K562 (cell line): ENCODE data around the gene ADGRE3. TPM values are rescaled to one million over a fixed set of nuclear protein-coding genes. Genes with fewer than 3 reads are reported as not detected.

Source experiments
- ATAC-seq: fragments of 200-7000 bp; cut with Tn5 transposase; 3 replicates; pipeline ENCODE4 v1.9.1; 2020; ENCODE audit warnings: moderate library complexity
- BruUV-seq: library from RNA; stranded (reverse); fragments of 400-500 nt; replicated peaks from 2 replicates; lab custom pipeline; 2021; lab: Mats Ljungman, UMichigan
- CTCF ChIA-PET: fragments of 300-600 bp; formaldehyde crosslinking; extraction: SDS; loops from one replicate; lab custom pipeline; 2021; ENCODE audit warnings: low intra/inter-chr PET ratio; lab: Yijun Ruan, JAX
- POLR2A ChIA-PET: fragments of 300-600, 350-650 bp; sonication (Branson Sonifier 250); formaldehyde crosslinking; extraction: SDS; loops from one replicate; lab custom pipeline; 2021; ENCODE audit warnings: antibody characterized with exemption, inconsistent platforms; lab: Yijun Ruan, JAX
- DNase-seq, 4 experiments: peaks; one replicate each; pipeline versions ENCODE4 v3.0.0 to v3.0.0-alpha.2; 2011 to 2018; ENCODE audit warnings: low spot score in 3 of 4, mixed read lengths in 3 of 4; ENCODE audit errors: extremely low read depth in 1 of 4
- FAIRE-seq: peaks from 2 replicates; lab custom pipeline; 2011; peaks lifted over from hg19 to GRCh38; lab: Jason Lieb, UNC
- H2AFZ ChIP-seq: 2 replicates; pipeline ENCODE4 v1.6.0; 2011; ENCODE audit warnings: low read depth, low read length, control low read depth, inconsistent platforms
- H3K27ac ChIP-seq: fragments of 200-600 bp; 3 replicates; pipeline ENCODE4 v1.8.0; 2011; ENCODE audit warnings: low read depth, mild to moderate bottlenecking, control low read depth, inconsistent platforms, low read length, moderate library complexity, mixed read lengths; ENCODE audit errors: extremely low read depth
- H3K27me3 ChIP-seq, 2 experiments: fragments of 300-600 bp in 1 of 2; 2 replicates in 1 of 2; 3 replicates in 1 of 2; pipeline versions ENCODE4 v1.6.0 to v1.8.0; 2011; ENCODE audit warnings: inconsistent platforms in 2 of 2, low read length in 2 of 2, mild to moderate bottlenecking in 1 of 2, mixed read lengths in 1 of 2, moderate library complexity in 1 of 2; ENCODE audit not compliant: control insufficient read depth in 2 of 2, insufficient read depth in 2 of 2
- H3K36me3 ChIP-seq: fragments of 300-600 bp; 3 replicates; pipeline ENCODE4 v1.8.0; 2011; ENCODE audit warnings: mild to moderate bottlenecking, low read length, inconsistent platforms; ENCODE audit not compliant: control insufficient read depth, insufficient read depth
- H3K4me1 ChIP-seq, 2 experiments: fragments of 200-600 bp in 1 of 2; replicated peaks in 1 of 2; 2 replicates in 1 of 2; 3 replicates in 1 of 2; pipeline versions ENCODE4 v1.5.1 to v1.8.0; 2011; ENCODE audit warnings: inconsistent platforms in 2 of 2, low read length in 2 of 2, mild to moderate bottlenecking in 1 of 2, mixed read lengths in 1 of 2, moderate library complexity in 1 of 2; ENCODE audit not compliant: control insufficient read depth in 2 of 2, insufficient read depth in 2 of 2
- H3K4me2 ChIP-seq: 2 replicates; pipeline ENCODE4 v1.6.1; 2011; ENCODE audit warnings: low read length, control low read depth, inconsistent platforms, mixed read lengths; ENCODE audit not compliant: insufficient read depth
- H3K4me3 ChIP-seq: fragments of 200-600 bp; sonication (generic), shearing (Covaris generic); 2 replicates; pipeline ENCODE4 v1.5.1; 2016; ENCODE audit warnings: control low read depth, inconsistent platforms
- H3K79me2 ChIP-seq: fragments of 200-600 bp; 3 replicates; pipeline ENCODE4 v1.8.0; 2011; ENCODE audit warnings: low read length, inconsistent platforms; ENCODE audit not compliant: control insufficient read depth, insufficient read depth
- H3K9ac ChIP-seq, 2 experiments: 2 replicates each; pipeline versions ENCODE4 v1.6.0 to v1.6.1; 2011; ENCODE audit warnings: low read depth in 2 of 2, low read length in 2 of 2, control low read depth in 1 of 2, inconsistent platforms in 1 of 2, mild to moderate bottlenecking in 1 of 2, mixed read lengths in 1 of 2; ENCODE audit not compliant: insufficient read depth in 1 of 2
- H3K9me1 ChIP-seq: one replicate; pipeline ENCODE4 v1.6.0; 2011; ENCODE audit warnings: inconsistent platforms, mild to moderate bottlenecking, low read length, moderate library complexity; ENCODE audit not compliant: control insufficient read depth, insufficient read depth
- H3K9me3 ChIP-seq: replicated peaks from 2 replicates; pipeline ENCODE4 v1.5.1; 2011; ENCODE audit warnings: low read depth, low read length, inconsistent platforms; ENCODE audit not compliant: control insufficient read depth, insufficient read depth
- H4K20me1 ChIP-seq: replicated peaks from 2 replicates; pipeline ENCODE4 v1.6.1; 2011; ENCODE audit warnings: low read length, inconsistent platforms, mixed read lengths; ENCODE audit not compliant: control insufficient read depth, insufficient read depth
- BCOR ChIP-seq: fragments of 450-650 bp; IDR thresholded peaks from 2 replicates; pipeline ENCODE4 v1.6.1; 2016
- CBX1 ChIP-seq: sonication (generic); IDR thresholded peaks from 2 replicates; pipeline ENCODE4 v1.6.1; 2016; ENCODE audit warnings: antibody characterized with exemption, low read depth, mild to moderate bottlenecking
- CSDE1 ChIP-seq, 2 experiments: fragments of 450-650 bp; IDR thresholded peaks; 2 replicates each; pipeline ENCODE4 v1.6.1; 2016; ENCODE audit warnings: mild to moderate bottlenecking in 1 of 2
- MNT ChIP-seq, 2 experiments: fragments of 450-650 bp; conservative IDR thresholded peaks; 2 replicates each; pipeline ENCODE4 v1.6.1; 2017; ENCODE audit warnings: mild to moderate bottlenecking in 2 of 2, moderate library complexity in 2 of 2
- PHTF2 ChIP-seq: fragments of 250-450 bp; sonication (Bioruptor Pico); IDR thresholded peaks from 2 replicates; pipeline ENCODE4 v1.5.0; 2021; ENCODE audit warnings: mild to moderate bottlenecking
- POLR2G ChIP-seq: fragments of 200-400 bp; formaldehyde crosslinking; IDR thresholded peaks from 2 replicates; pipeline ENCODE4 v1.6.1; 2017; ENCODE audit warnings: low read depth, mild to moderate bottlenecking, antibody characterized with exemption, low read length, moderate library complexity
- RBFOX2 ChIP-seq: fragments of 200-400 bp; formaldehyde crosslinking; IDR thresholded peaks from 2 replicates; pipeline ENCODE4 v1.6.1; 2017; ENCODE audit warnings: low read depth, mild to moderate bottlenecking, low read length, moderate library complexity
- RBM25 ChIP-seq: fragments of 200-400 bp; formaldehyde crosslinking; IDR thresholded peaks from 2 replicates; pipeline ENCODE4 v1.6.1; 2018; ENCODE audit warnings: low read length, low read depth, moderate library complexity; ENCODE audit not compliant: severe bottlenecking
- STAT5B ChIP-seq: fragments of 250-450 bp; sonication (Bioruptor Pico); IDR thresholded peaks from 2 replicates; pipeline ENCODE4 v1.8.0; 2021; ENCODE audit warnings: mild to moderate bottlenecking, inconsistent platforms
- SUPT5H ChIP-seq: fragments of 450-650 bp; IDR thresholded peaks from 2 replicates; pipeline ENCODE4 v1.6.1; 2016
- TCF7L2 ChIP-seq: fragments of 150-350 bp; IDR thresholded peaks from 2 replicates; pipeline ENCODE4 v1.6.1; 2016; ENCODE audit warnings: low read depth, mild to moderate bottlenecking, low read length, moderate library complexity
- ZNF609 ChIP-seq: sonication (generic); formaldehyde crosslinking; IDR thresholded peaks from 2 replicates; pipeline ENCODE4 v1.8.1; 2023; ENCODE audit warnings: missing genetic modification reagents, mild to moderate bottlenecking, borderline replicate concordance
- WGBS: fragments of 100-300 bp; shearing (Covaris generic); methylation state at CpG from one replicate; pipeline ENCODE4 v1.1.6; 2016; ENCODE audit warnings: low coverage, mixed read lengths; ENCODE audit not compliant: insufficient coverage; ENCODE audit errors: missing lambda C conversion rate; 5-methylcytosine and 5-hydroxymethylcytosine counted together
- in situ Hi-C: fragments of 300-500 bp; cut with MboI; formaldehyde crosslinking; loops from 4 replicates; pipeline ENCODE4 v1.15.0; 2018; ENCODE audit warnings: inconsistent platforms, mixed read lengths
- intact Hi-C: fragments of 100-400 bp; cut with micrococcal nuclease; formaldehyde crosslinking; loops from 2 replicates; pipeline ENCODE4 v1.14.2; 2022
- polyA plus RNA-seq, 8 experiments: library from polyadenylated mRNA; depleted of rRNA in 4 of 8; stranded (reverse) in 5 of 8; unstranded in 3 of 8; fragments of >200 nt; fragmentation: Nextera tagmentation in 2 of 8; fragmentation: Illumina TruSeq in 1 of 8; extraction: Ambion mirVana in 2 of 8; extraction: Trizol in 1 of 8; gene quantifications; 2 replicates each; pipeline versions ENCODE4 v1.2.1 to v1.2.3, GENCODE V29; 2011 to 2014; ENCODE audit warnings: inconsistent platforms in 1 of 8, missing spikeins in 1 of 8
- total RNA-seq, 7 experiments: library from RNA; depleted of rRNA in 6 of 7; stranded (reverse); fragments of >200 nt in 6 of 7; fragmentation: Illumina TruSeq in 2 of 7; extraction: Trizol in 2 of 7; gene quantifications; 2 replicates each; pipeline versions ENCODE4 v1.2.1 to v1.2.3, GENCODE V29; 2011 to 2021; ENCODE audit warnings: low replicate concordance in 1 of 7
- TF ChIP-seq, protein P1 (sequence below): fragments of 200-800 bp; sonication (Bioruptor generic); IDR thresholded peaks from 2 replicates; pipeline ENCODE4 v1.6.1; 2017; ENCODE audit warnings: missing genetic modification characterization, missing compliant biosample characterization

ADGRE3 gene
- total and polyA plus RNA-seq, 9 of the 15 experiments (the other 6 are each of a cell fraction or from before 2014, with no cell fraction given), result not detected

DNA sequence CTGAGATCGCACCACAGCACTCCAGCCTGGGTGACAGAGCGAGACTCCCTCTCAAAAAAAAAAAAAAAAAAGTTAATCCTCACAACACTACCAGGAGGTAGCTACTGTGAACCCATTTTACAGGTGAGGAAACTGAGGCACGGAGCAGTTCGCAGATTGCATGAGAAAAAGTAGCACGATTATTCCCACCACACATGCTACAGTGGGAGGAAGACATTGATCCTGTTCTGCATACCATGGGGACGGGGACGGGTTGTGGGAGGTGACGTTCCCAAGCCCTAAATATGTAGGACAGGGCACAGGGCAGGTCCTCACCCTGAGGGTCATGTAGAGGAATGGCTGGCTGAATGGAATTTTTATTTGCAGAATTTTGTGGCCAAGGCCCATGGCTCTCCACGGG, 68.0 kb downstream of the ADGRE3 start:
- FAIRE-seq (no peak), DNase-seq (no peak), ATAC-seq (no peak)
- in situ Hi-C loops, result no loop called here
- BruUV-seq, result no TSS peak
- Histone ChIP-seq H2AFZ (no peak overlapping the region), H3K9me1 (no peaks in the 10 kb centered on the region), H3K27me3 (peaks cover 12 to 24% of the 10 kb centered on the region in 2 experiments; a peak in 3 of 5 replicates), H4K20me1 (no peaks in the 10 kb centered on the region), H3K4me1 (no peaks in the 10 kb centered on the region), H3K27ac (no peak overlapping the region), H3K9ac (no peak overlapping the region), H3K4me3 (no peak overlapping the region), H3K79me2 (no peaks in the 10 kb centered on the region), H3K9me3 (no peaks in the 10 kb centered on the region), H3K36me3 (no peaks in the 10 kb centered on the region), H3K4me2 (no peak overlapping the region)
- intact Hi-C loops, result no loop called here
- ChIA-PET CTCF (no interaction called here), POLR2A (no interaction called here)
- 3% methylated on average over 9 of the region's 9 CpGs for WGBS
- TF ChIP-seq CBX1, result no peak
- TF ChIP-seq PHTF2, result no peak
- no peak for TF ChIP-seq CSDE1 (IDR thresholded peaks at IDR 0.05)
- TF ChIP-seq RBFOX2, result no peak
- no peak for TF ChIP-seq TCF7L2
- no peak for TF ChIP-seq MNT (conservative IDR thresholded peaks at IDR 0.05)
- TF ChIP-seq STAT5B (CRISPR knock-in tag), result no peak
- TF ChIP-seq RBM25, result peak; percentile 31
- no peak for TF ChIP-seq ZNF609 (CRISPR knock-in tag)
- TF ChIP-seq BCOR, result peak; percentile 87
- TF ChIP-seq POLR2G, result no peak
- TF ChIP-seq, protein P1, sequence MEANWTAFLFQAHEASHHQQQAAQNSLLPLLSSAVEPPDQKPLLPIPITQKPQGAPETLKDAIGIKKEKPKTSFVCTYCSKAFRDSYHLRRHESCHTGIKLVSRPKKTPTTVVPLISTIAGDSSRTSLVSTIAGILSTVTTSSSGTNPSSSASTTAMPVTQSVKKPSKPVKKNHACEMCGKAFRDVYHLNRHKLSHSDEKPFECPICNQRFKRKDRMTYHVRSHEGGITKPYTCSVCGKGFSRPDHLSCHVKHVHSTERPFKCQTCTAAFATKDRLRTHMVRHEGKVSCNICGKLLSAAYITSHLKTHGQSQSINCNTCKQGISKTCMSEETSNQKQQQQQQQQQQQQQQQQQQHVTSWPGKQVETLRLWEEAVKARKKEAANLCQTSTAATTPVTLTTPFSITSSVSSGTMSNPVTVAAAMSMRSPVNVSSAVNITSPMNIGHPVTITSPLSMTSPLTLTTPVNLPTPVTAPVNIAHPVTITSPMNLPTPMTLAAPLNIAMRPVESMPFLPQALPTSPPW, result no peak
- TF ChIP-seq SUPT5H, result no peak
